IMR-90 (cell line): ENCODE results near the gene NUAK1. TPM values are rescaled to one million over a fixed set of nuclear protein-coding genes. Genes with fewer than 3 reads are reported as not detected.

Source experiments
- ATAC-seq: fragments of 200-7000 bp; cut with Tn5 transposase; 2 replicates; pipeline ENCODE4 v1.9.1; 2020; ENCODE audit warnings: low read depth, mild to moderate bottlenecking, moderate library complexity
- BruUV-seq: library from RNA; stranded (reverse); fragments of 400-500 nt; replicated peaks from 2 replicates; lab custom pipeline; 2021; lab: Mats Ljungman, UMichigan
- CTCF ChIA-PET: fragments of 300-600 bp; formaldehyde crosslinking; extraction: SDS; loops from one replicate; lab custom pipeline; 2021; ENCODE audit warnings: antibody characterized with exemption; lab: Yijun Ruan, JAX
- POLR2A ChIA-PET: fragments of 300-600 bp; sonication (Branson Sonifier 250); formaldehyde crosslinking; loops from one replicate; lab custom pipeline; 2022; ENCODE audit warnings: antibody characterized with exemption; ENCODE audit not compliant: unreplicated experiment; lab: Charles Lee
- DNase-seq: peaks from one replicate; pipeline ENCODE4 v3.0.0; 2013
- H2AFZ ChIP-seq: replicated peaks from 2 replicates; pipeline ENCODE3; 2013; ENCODE audit warnings: low read length, mild to moderate bottlenecking; ENCODE audit not compliant: poor library complexity
- H2AK5ac ChIP-seq: 2 replicates; pipeline ENCODE4 v1.6.1; 2013; ENCODE audit warnings: low read depth, low read length, inconsistent platforms
- H2AK9ac ChIP-seq: replicated peaks from 2 replicates; pipeline ENCODE3; 2013; ENCODE audit warnings: mild to moderate bottlenecking, low read depth, low read length, moderate library complexity; ENCODE audit not compliant: poor library complexity
- H2BK120ac ChIP-seq: 2 replicates; pipeline ENCODE4 v1.6.1; 2013; ENCODE audit warnings: low read depth, low read length, inconsistent platforms
- H2BK15ac ChIP-seq: 3 replicates; pipeline ENCODE4 v1.6.1; 2013; ENCODE audit warnings: low read depth, low read length, inconsistent platforms
- H2BK20ac ChIP-seq: 2 replicates; pipeline ENCODE4 v1.6.1; 2013; ENCODE audit warnings: low read depth, mild to moderate bottlenecking, inconsistent platforms, low read length, moderate library complexity
- H2BK5ac ChIP-seq: 2 replicates; pipeline ENCODE4 v1.6.1; 2013; ENCODE audit warnings: mild to moderate bottlenecking, low read depth, low read length, inconsistent platforms; ENCODE audit not compliant: poor library complexity, severe bottlenecking
- H3K14ac ChIP-seq: replicated peaks from 2 replicates; pipeline ENCODE4 v1.6.1; 2013; ENCODE audit warnings: low read depth, low read length, inconsistent platforms
- H3K18ac ChIP-seq: 2 replicates; pipeline ENCODE4 v1.6.1; 2013; ENCODE audit warnings: low read depth, low read length, control low read depth
- H3K23ac ChIP-seq: 2 replicates; pipeline ENCODE4 v1.6.1; 2013; ENCODE audit warnings: low read depth, low read length, inconsistent platforms
- H3K27ac ChIP-seq: 2 replicates; pipeline ENCODE4 v1.5.1; 2013; ENCODE audit warnings: mild to moderate bottlenecking, control low read depth, low read length; ENCODE audit not compliant: insufficient read depth
- H3K27me3 ChIP-seq: 2 replicates; pipeline ENCODE4 v1.6.1; 2013; ENCODE audit warnings: low read length; ENCODE audit not compliant: control insufficient read depth, insufficient read depth
- H3K36me3 ChIP-seq: 2 replicates; pipeline ENCODE4 v1.6.1; 2013; ENCODE audit warnings: low read length, mixed read lengths; ENCODE audit not compliant: control insufficient read depth, insufficient read depth
- H3K4ac ChIP-seq: 2 replicates; pipeline ENCODE4 v1.6.1; 2013; ENCODE audit warnings: low read depth, low read length, inconsistent platforms
- H3K4me1 ChIP-seq: 2 replicates; pipeline ENCODE4 v1.6.1; 2013; ENCODE audit warnings: low read length, mixed read lengths; ENCODE audit not compliant: control insufficient read depth, insufficient read depth
- H3K4me2 ChIP-seq: 2 replicates; pipeline ENCODE4 v1.6.1; 2013; ENCODE audit warnings: low read depth, mild to moderate bottlenecking, control low read depth, low read length, moderate library complexity
- H3K4me3 ChIP-seq: 2 replicates; pipeline ENCODE4 v1.5.1; 2013; ENCODE audit warnings: low read depth, mild to moderate bottlenecking, control low read depth, low read length, moderate library complexity; ENCODE audit not compliant: insufficient read depth
- H3K56ac ChIP-seq: 2 replicates; pipeline ENCODE4 v1.6.1; 2013; ENCODE audit warnings: low read length, inconsistent platforms; ENCODE audit not compliant: insufficient read depth; ENCODE audit errors: extremely low read depth
- H3K79me1 ChIP-seq, 2 experiments: 2 replicates each; pipeline ENCODE4 v1.6.1; 2013; ENCODE audit warnings: low read length in 2 of 2, inconsistent platforms in 1 of 2, low read depth in 1 of 2
- H3K9ac ChIP-seq: 2 replicates; pipeline ENCODE4 v1.6.1; 2013; ENCODE audit warnings: low read depth, low read length, control low read depth
- H3K9me1 ChIP-seq: 2 replicates; pipeline ENCODE4 v1.6.1; 2013; ENCODE audit warnings: low read length, inconsistent platforms; ENCODE audit not compliant: insufficient read depth
- H3K9me3 ChIP-seq: 2 replicates; pipeline ENCODE4 v1.6.1; 2013; ENCODE audit warnings: low read length; ENCODE audit not compliant: control insufficient read depth, insufficient read depth
- H4K20me1 ChIP-seq: 2 replicates; pipeline ENCODE4 v1.6.1; 2013; ENCODE audit warnings: low read length, inconsistent platforms; ENCODE audit not compliant: insufficient read depth
- H4K5ac ChIP-seq: 2 replicates; pipeline ENCODE4 v1.6.1; 2013; ENCODE audit warnings: mild to moderate bottlenecking, low read depth, low read length, control low read depth
- H4K8ac ChIP-seq, 2 experiments: 2 replicates each; pipeline ENCODE4 v1.6.1; 2013; ENCODE audit warnings: low read depth in 2 of 2, low read length in 2 of 2, control low read depth in 1 of 2, inconsistent platforms in 1 of 2
- H4K91ac ChIP-seq: 2 replicates; pipeline ENCODE4 v1.6.1; 2013; ENCODE audit warnings: low read depth, low read length, inconsistent platforms; ENCODE audit not compliant: insufficient read depth
- POLR2A ChIP-seq: IDR thresholded peaks from 2 replicates; pipeline ENCODE4 v1.6.1; 2012; ENCODE audit warnings: mild to moderate bottlenecking, low read depth, low read length
- WGBS, 2 experiments: methylation state at CpG; one replicate each; pipeline versions ENCODE4 v1.1.5 to v1.1.7; 2013; ENCODE audit warnings: missing lambda C conversion rate in 2 of 2; ENCODE audit not compliant: insufficient read length in 1 of 2; ENCODE audit errors: extremely low coverage in 2 of 2; 5-methylcytosine and 5-hydroxymethylcytosine counted together
- dilution Hi-C: fragments of 300-500 bp; cut with HindIII; formaldehyde crosslinking; loops from one replicate; pipeline ENCODE4 v1.14.3; 2018; ENCODE audit warnings: low sequenced_read_pairs; ENCODE audit not compliant: unreplicated experiment
- in situ Hi-C: fragments of 300-500 bp; cut with MboI; formaldehyde crosslinking; loops from 3 replicates; pipeline ENCODE4 v1.14.3; 2019; ENCODE audit warnings: low sequenced_read_pairs, inconsistent platforms, mixed read lengths
- intact Hi-C: fragments of 100-400 bp; cut with micrococcal nuclease; formaldehyde crosslinking; loops from 2 replicates; pipeline ENCODE4 v1.10.0; 2022
- polyA plus RNA-seq, 3 experiments: library from polyadenylated mRNA; depleted of rRNA; stranded (reverse); fragments of >200 nt; gene quantifications; 2 replicates each; pipeline ENCODE4 v1.2.3, GENCODE V29; 2012; ENCODE audit warnings: low replicate concordance in 1 of 3
- total RNA-seq: library from RNA; depleted of rRNA; stranded (reverse); fragments of >200 nt; gene quantifications from 2 replicates; pipeline ENCODE4 v1.2.3, GENCODE V29; 2012

NUAK1 gene
- total and polyA plus RNA-seq, 2 of the 4 experiments (the other 2 are of a cell fraction), result 4.8 to 8.8 TPM

GRCh38 chr12:106023039-106023438 lies 115.7 kb downstream of the NUAK1 start:
- H2BK20ac ChIP-seq, result peak overlapping the region; percentile 35; the same call in 1 of the 2 replicates
- peaks cover 4% of the 10 kb centered on the region; the same call in 1 of the 2 replicates for H3K9me1 ChIP-seq
- no peak overlapping the region for H3K56ac ChIP-seq
- H2AK9ac ChIP-seq, result no peak overlapping the region
- H3K27ac ChIP-seq, result peak overlapping the region; percentile 31; the same call in 1 of the 2 replicates
- DNase-seq (no peak), ATAC-seq (no peak)
- H3K23ac ChIP-seq, result peak overlapping the region; percentile 41; the same call in 1 of the 2 replicates
- H2AFZ ChIP-seq, result no peak overlapping the region
- peak overlapping the region; percentile 42 for H3K4ac ChIP-seq
- H3K9me3 ChIP-seq, result peaks cover 2% of the 10 kb centered on the region
- peak overlapping the region; percentile 51 for H3K18ac ChIP-seq
- H2BK15ac ChIP-seq, result peak overlapping the region; percentile 16; the same call in 2 of the 3 replicates
- dilution Hi-C loops, result no loop called here
- H3K4me1 ChIP-seq, result peaks cover 12% of the 10 kb centered on the region
- peak overlapping the region; percentile 7 for H2BK5ac ChIP-seq
- H3K27me3 ChIP-seq, result no peaks in the 10 kb centered on the region
- CTCF ChIA-PET, result no interaction called here
- peak overlapping the region; percentile 64; the same call in 1 of the 2 replicates for H3K14ac ChIP-seq
- peak overlapping the region; percentile 39; the same call in 1 of the 2 replicates for H4K5ac ChIP-seq
- H4K8ac ChIP-seq, result peak overlapping the region in 1 of 2 experiments; percentile 70; a peak in 2 of 4 replicates
- WGBS, 2 experiments, result no CpG with 5 or more reads among the region's 2 CpGs
- peak overlapping the region; percentile 36; the same call in 1 of the 2 replicates for H2AK5ac ChIP-seq
- H4K20me1 ChIP-seq, result no peaks in the 10 kb centered on the region
- intact Hi-C loops, result no loop called here
- in situ Hi-C loops, result no loop called here
- POLR2A ChIA-PET, result no interaction called here
- no peak overlapping the region for H3K4me3 ChIP-seq
- H3K79me1 ChIP-seq, result no peaks in the 10 kb centered on the region
- no TSS peak for BruUV-seq
- H3K4me2 ChIP-seq, result no peak overlapping the region
- no peaks in the 10 kb centered on the region for H3K36me3 ChIP-seq
- no peak for TF ChIP-seq POLR2A
- peak overlapping the region; percentile 61; the same call in 1 of the 2 replicates for H4K91ac ChIP-seq
- H3K9ac ChIP-seq, result no peak overlapping the region
- H2BK120ac ChIP-seq, result peak overlapping the region; percentile 80
